ENCODE data around the gene NOC3L. TPM values are rescaled to one million over a fixed set of nuclear protein-coding genes. Genes with fewer than 3 reads are reported as not detected.
"Not testable (repeated sequence)": the region's sequence is repeated elsewhere in the genome, so short reads cannot be mapped to it uniquely, and the experiment has no call there.

The NOC3L gene
- total RNA-seq, 1 experiment from 2014 or later: 39.0 TPM

DNA sequence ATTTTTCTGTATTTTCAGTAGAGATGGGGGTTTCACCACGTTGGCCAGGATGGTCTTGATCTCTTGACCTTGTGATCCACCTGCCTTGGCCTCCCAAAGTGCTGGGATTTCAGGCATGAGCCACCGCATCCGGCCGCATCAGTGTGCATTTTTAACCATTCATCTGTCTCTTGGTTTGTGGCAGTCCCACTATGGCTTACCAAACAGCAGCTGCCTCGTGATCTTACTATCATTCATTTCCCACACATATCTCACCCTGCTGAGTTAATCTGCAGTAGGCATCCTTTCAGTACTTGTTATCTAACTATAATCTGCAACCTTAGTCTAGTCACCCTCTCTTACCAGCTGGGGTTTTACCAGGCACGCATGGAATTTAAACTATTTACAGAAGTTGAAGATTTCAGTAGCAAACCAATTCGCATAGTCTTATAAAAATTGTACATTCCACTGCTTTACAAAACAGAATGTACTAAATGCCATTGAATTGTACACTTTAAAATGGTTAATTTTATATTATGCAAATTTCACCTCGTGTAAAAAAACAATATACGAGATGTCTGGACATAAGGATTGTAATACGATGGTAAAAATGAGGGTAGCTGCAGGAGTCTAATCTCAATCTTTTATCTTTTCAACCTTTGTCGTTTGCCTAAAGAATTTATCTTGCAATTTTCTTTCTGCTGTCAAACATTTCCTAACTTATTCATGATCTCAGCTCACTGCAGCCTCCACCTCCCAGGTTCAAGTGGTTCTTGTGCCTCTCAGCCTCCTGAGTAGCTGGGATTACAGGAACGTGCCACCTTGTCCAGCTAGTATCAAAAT is 35.0 kb upstream of the NOC3L start:
- no TSS peak for BruUV-seq (replicated peaks)
- no peak for DNase-seq (ENCODE audit: unreplicated experiment)
- Mint-ChIP-seq H3K36me3 (ENCODE audit: insufficient read depth, unreplicated experiment) (no peaks in the 10 kb centered on the region), H3K4me3 (ENCODE audit: unreplicated experiment) (no peak overlapping the region), H3K9me3 (ENCODE audit: unreplicated experiment) (no peaks in the 10 kb centered on the region), H3K27ac (ENCODE audit: low read depth, unreplicated experiment) (no peak overlapping the region), H3K27me3 (ENCODE audit: insufficient read depth, unreplicated experiment) (no peaks in the 10 kb centered on the region), H3K4me1 (ENCODE audit: insufficient read depth, unreplicated experiment) (no peaks in the 10 kb centered on the region)
- TF ChIP-seq, protein P1, sequence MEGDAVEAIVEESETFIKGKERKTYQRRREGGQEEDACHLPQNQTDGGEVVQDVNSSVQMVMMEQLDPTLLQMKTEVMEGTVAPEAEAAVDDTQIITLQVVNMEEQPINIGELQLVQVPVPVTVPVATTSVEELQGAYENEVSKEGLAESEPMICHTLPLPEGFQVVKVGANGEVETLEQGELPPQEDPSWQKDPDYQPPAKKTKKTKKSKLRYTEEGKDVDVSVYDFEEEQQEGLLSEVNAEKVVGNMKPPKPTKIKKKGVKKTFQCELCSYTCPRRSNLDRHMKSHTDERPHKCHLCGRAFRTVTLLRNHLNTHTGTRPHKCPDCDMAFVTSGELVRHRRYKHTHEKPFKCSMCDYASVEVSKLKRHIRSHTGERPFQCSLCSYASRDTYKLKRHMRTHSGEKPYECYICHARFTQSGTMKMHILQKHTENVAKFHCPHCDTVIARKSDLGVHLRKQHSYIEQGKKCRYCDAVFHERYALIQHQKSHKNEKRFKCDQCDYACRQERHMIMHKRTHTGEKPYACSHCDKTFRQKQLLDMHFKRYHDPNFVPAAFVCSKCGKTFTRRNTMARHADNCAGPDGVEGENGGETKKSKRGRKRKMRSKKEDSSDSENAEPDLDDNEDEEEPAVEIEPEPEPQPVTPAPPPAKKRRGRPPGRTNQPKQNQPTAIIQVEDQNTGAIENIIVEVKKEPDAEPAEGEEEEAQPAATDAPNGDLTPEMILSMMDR (IDR thresholded peaks at IDR 0.05; ENCODE audit: unreplicated experiment): no peak
- ChIA-PET CTCF (interaction anchor here (0.8 to 1.6 kb wide), 3 partner anchors 46 to 357 kb away, joined by 3 to 8 read pairs (median 3); no protein-coding TSS in a partner anchor), POLR2A (interaction anchor here (0.6 to 1.0 kb wide), 2 partner anchors 31 to 34 kb away, joined by 3 to 4 read pairs; no protein-coding TSS in a partner anchor)
- intact Hi-C loops (cut with micrococcal nuclease): no loop called here

GRCh38 chr10:94392117-94392516 is 29.4 kb upstream of the NOC3L start:
- H3K36me3 Mint-ChIP-seq (ENCODE audit: insufficient read depth, unreplicated experiment); H3K4me1 Mint-ChIP-seq (ENCODE audit: insufficient read depth, unreplicated experiment); H3K9me3 Mint-ChIP-seq (ENCODE audit: unreplicated experiment); intact Hi-C loops (cut with micrococcal nuclease); H3K4me3 Mint-ChIP-seq (ENCODE audit: unreplicated experiment); DNase-seq (ENCODE audit: unreplicated experiment); BruUV-seq (replicated peaks); CTCF ChIA-PET; H3K27me3 Mint-ChIP-seq (ENCODE audit: insufficient read depth, unreplicated experiment); H3K27ac Mint-ChIP-seq (ENCODE audit: low read depth, unreplicated experiment): not testable (repeated sequence)
- POLR2A ChIA-PET: interaction anchor here (0.7 to 1.2 kb wide), 2 partner anchors 38 to 52 kb away, joined by 3 to 4 read pairs; no protein-coding TSS in a partner anchor

GRCh38 chr10:94385733-94386132 is 23.0 kb upstream of the NOC3L start:
- BruUV-seq (replicated peaks); intact Hi-C loops (cut with micrococcal nuclease); H3K4me1 Mint-ChIP-seq (ENCODE audit: insufficient read depth, unreplicated experiment); H3K27ac Mint-ChIP-seq (ENCODE audit: low read depth, unreplicated experiment); POLR2A ChIA-PET; CTCF ChIA-PET; H3K36me3 Mint-ChIP-seq (ENCODE audit: insufficient read depth, unreplicated experiment); H3K27me3 Mint-ChIP-seq (ENCODE audit: insufficient read depth, unreplicated experiment); DNase-seq (ENCODE audit: unreplicated experiment); H3K4me3 Mint-ChIP-seq (ENCODE audit: unreplicated experiment); H3K9me3 Mint-ChIP-seq (ENCODE audit: unreplicated experiment): not testable (repeated sequence)

- no TSS peak for BruUV-seq (replicated peaks)
- Mint-ChIP-seq H3K27me3 (ENCODE audit: insufficient read depth, unreplicated experiment) (no peaks in the 10 kb centered on the region), H3K27ac (ENCODE audit: low read depth, unreplicated experiment) (no peak overlapping the region), H3K4me1 (ENCODE audit: insufficient read depth, unreplicated experiment) (peaks cover 10% of the 10 kb centered on the region), H3K4me3 (ENCODE audit: unreplicated experiment) (no peak overlapping the region), H3K36me3 (ENCODE audit: insufficient read depth, unreplicated experiment) (no peaks in the 10 kb centered on the region), H3K9me3 (ENCODE audit: unreplicated experiment) (no peaks in the 10 kb centered on the region)
- intact Hi-C loops (cut with micrococcal nuclease): no loop called here
- POLR2A ChIA-PET: interaction anchor here (0.7 kb wide), 1 partner anchor 81 kb away, joined by 3 read pairs; no protein-coding TSS in a partner anchor
- CTCF ChIA-PET: interaction anchor here (1.3 to 2.3 kb wide), 3 partner anchors 11 to 61 kb away, joined by 3 to 9 read pairs (median 5); partner anchors contain the start of gene NOC3L
- DNase-seq (ENCODE audit: unreplicated experiment): no peak
- TF ChIP-seq, protein P1 (IDR thresholded peaks at IDR 0.05; ENCODE audit: unreplicated experiment): no peak
Measured at GRCh38 chr10:94383530-94383929, 20.8 kb upstream of the NOC3L start.

- Mint-ChIP-seq H3K36me3 (ENCODE audit: insufficient read depth, unreplicated experiment) (no peaks in the 10 kb centered on the region), H3K9me3 (ENCODE audit: unreplicated experiment) (no peaks in the 10 kb centered on the region)
Measured at GRCh38 chr10:94376865-94377264, 14.1 kb upstream of the NOC3L start.

More at GRCh38 chr10:94376865-94377264, 14.1 kb upstream of the NOC3L start:
- BruUV-seq (replicated peaks): no TSS peak
- Mint-ChIP-seq H3K27me3 (ENCODE audit: insufficient read depth, unreplicated experiment) (no peaks in the 10 kb centered on the region), H3K27ac (ENCODE audit: low read depth, unreplicated experiment) (no peak overlapping the region), H3K4me3 (ENCODE audit: unreplicated experiment) (no peak overlapping the region), H3K4me1 (ENCODE audit: insufficient read depth, unreplicated experiment) (peaks cover 10% of the 10 kb centered on the region)
- TF ChIP-seq, protein P1 (IDR thresholded peaks at IDR 0.05; ENCODE audit: unreplicated experiment): no peak
- no peak for DNase-seq (ENCODE audit: unreplicated experiment)
- CTCF ChIA-PET: interaction anchor here (1.3 kb wide), 1 partner anchor 55 kb away, joined by 3 read pairs; no protein-coding TSS in a partner anchor
- intact Hi-C loops (cut with micrococcal nuclease): no loop called here
- POLR2A ChIA-PET: no interaction called here
